H9 (cell line): ENCODE results near the gene CTNNA3. TPM values are rescaled to one million over a fixed set of nuclear protein-coding genes. Genes with fewer than 3 reads are reported as not detected.

Experiments used
- DNase-seq: peaks from one replicate; pipeline ENCODE4 v3.0.0-alpha.2; 2017
- H2AFZ ChIP-seq: one replicate; pipeline ENCODE4 v1.6.1; 2013; ENCODE audit warnings: mild to moderate bottlenecking, low read length, control low read depth, moderate library complexity
- H2AK5ac ChIP-seq: 2 replicates; pipeline ENCODE4 v1.6.1; 2013; ENCODE audit warnings: low read length, control low read depth, mixed read lengths; ENCODE audit not compliant: insufficient read length
- H2BK120ac ChIP-seq: one replicate; pipeline ENCODE4 v1.6.1; 2013; ENCODE audit warnings: low read depth, mild to moderate bottlenecking, low read length, control low read depth, inconsistent platforms; ENCODE audit not compliant: poor library complexity, severe bottlenecking
- H2BK12ac ChIP-seq: 2 replicates; pipeline ENCODE4 v1.6.1; 2013; ENCODE audit warnings: low read length, control low read depth, mixed read lengths, low read depth; ENCODE audit not compliant: insufficient read length
- H2BK15ac ChIP-seq: 2 replicates; pipeline ENCODE4 v1.6.1; 2013; ENCODE audit warnings: low read depth, low read length, control low read depth
- H2BK20ac ChIP-seq: one replicate; pipeline ENCODE4 v1.6.1; 2013; ENCODE audit warnings: low read depth, mild to moderate bottlenecking, low read length, control low read depth, inconsistent platforms; ENCODE audit not compliant: poor library complexity, severe bottlenecking
- H2BK5ac ChIP-seq: 2 replicates; pipeline ENCODE4 v1.6.1; 2013; ENCODE audit warnings: low read length, control low read depth, mixed read lengths; ENCODE audit not compliant: insufficient read length
- H3K14ac ChIP-seq: 2 replicates; pipeline ENCODE4 v1.6.1; 2013; ENCODE audit warnings: low read length, control low read depth; ENCODE audit not compliant: insufficient read depth
- H3K18ac ChIP-seq: 2 replicates; pipeline ENCODE4 v1.6.1; 2013; ENCODE audit warnings: low read depth, mild to moderate bottlenecking, mixed read lengths, low read length, control low read depth; ENCODE audit not compliant: insufficient read length
- H3K23ac ChIP-seq: 2 replicates; pipeline ENCODE4 v1.6.1; 2013; ENCODE audit warnings: low read length, control low read depth, mixed read lengths, low read depth; ENCODE audit not compliant: insufficient read length
- H3K23me2 ChIP-seq: 2 replicates; pipeline ENCODE4 v1.6.1; 2013; ENCODE audit warnings: low read depth, mild to moderate bottlenecking, mixed read lengths, low read length, control low read depth; ENCODE audit not compliant: insufficient read length, poor library complexity, severe bottlenecking
- H3K27ac ChIP-seq: 2 replicates; pipeline ENCODE4 v1.5.1; 2013; ENCODE audit warnings: low read length, control low read depth, mixed read lengths, low read depth; ENCODE audit not compliant: insufficient read length
- H3K27me3 ChIP-seq: 2 replicates; pipeline ENCODE4 v1.6.1; 2013; ENCODE audit warnings: low read length, control low read depth, inconsistent platforms; ENCODE audit not compliant: insufficient read depth
- H3K4ac ChIP-seq: 2 replicates; pipeline ENCODE4 v1.6.1; 2013; ENCODE audit warnings: low read depth, mild to moderate bottlenecking, control low read depth, inconsistent platforms, low read length, moderate library complexity
- H3K4me1 ChIP-seq: 2 replicates; pipeline ENCODE4 v1.6.1; 2013; ENCODE audit warnings: low read length, control low read depth, inconsistent platforms; ENCODE audit not compliant: insufficient read depth
- H3K4me2 ChIP-seq: 2 replicates; pipeline ENCODE4 v1.6.1; 2013; ENCODE audit warnings: low read length, control low read depth, mixed read lengths; ENCODE audit not compliant: insufficient read length, insufficient read depth
- H3K56ac ChIP-seq: 2 replicates; pipeline ENCODE4 v1.6.1; 2013; ENCODE audit warnings: low read depth, mild to moderate bottlenecking, mixed read lengths, low read length, control low read depth; ENCODE audit not compliant: insufficient read length
- H3K79me1 ChIP-seq: 2 replicates; pipeline ENCODE4 v1.6.1; 2013; ENCODE audit warnings: low read depth, mild to moderate bottlenecking, moderate library complexity, low read length, control low read depth, inconsistent platforms; ENCODE audit not compliant: insufficient read depth, poor library complexity, severe bottlenecking
- H3K79me2 ChIP-seq: 2 replicates; pipeline ENCODE4 v1.6.1; 2013; ENCODE audit warnings: low read length, control low read depth, inconsistent platforms; ENCODE audit not compliant: insufficient read depth
- H3K9ac ChIP-seq: 2 replicates; pipeline ENCODE4 v1.6.1; 2013; ENCODE audit warnings: low read length, control low read depth, mixed read lengths; ENCODE audit not compliant: insufficient read length; ENCODE audit errors: extremely low read depth
- H3K9me3 ChIP-seq: one replicate; pipeline ENCODE4 v1.6.1; 2013; ENCODE audit warnings: low read depth, low read length, inconsistent platforms; ENCODE audit not compliant: control insufficient read depth
- H3T11ph ChIP-seq: one replicate; pipeline ENCODE4 v1.6.1; 2013; ENCODE audit warnings: mild to moderate bottlenecking, low read length, control low read depth, inconsistent platforms
- H4K20me1 ChIP-seq: one replicate; pipeline ENCODE4 v1.6.1; 2013; ENCODE audit not compliant: control insufficient read depth, insufficient read length, insufficient read depth
- H4K5ac ChIP-seq: 2 replicates; pipeline ENCODE4 v1.6.1; 2013; ENCODE audit warnings: low read depth, mild to moderate bottlenecking, mixed read lengths, low read length, control low read depth; ENCODE audit not compliant: insufficient read length
- H4K8ac ChIP-seq: replicated peaks from 2 replicates; pipeline ENCODE4 v1.6.1; 2013; ENCODE audit warnings: low read length, control low read depth, mixed read lengths, low read depth; ENCODE audit not compliant: insufficient read length
- H4K91ac ChIP-seq: 2 replicates; pipeline ENCODE4 v1.6.1; 2013; ENCODE audit warnings: low read depth, mild to moderate bottlenecking, moderate library complexity, mixed read lengths, low read length, control low read depth; ENCODE audit not compliant: insufficient read length
- H3K27ac Mint-ChIP-seq, 3 experiments: 2 replicates in 2 of 3; 3 replicates in 1 of 3; pipeline ENCODE4 v1.8.0; 2020 to 2021; ENCODE audit warnings: mixed read lengths in 3 of 3, mild to moderate bottlenecking in 1 of 3, moderate library complexity in 1 of 3
- H3K27me3 Mint-ChIP-seq: 2 replicates; pipeline ENCODE4 v1.8.0; 2021; ENCODE audit warnings: low read depth, mild to moderate bottlenecking, moderate library complexity, mixed read lengths
- H3K36me3 Mint-ChIP-seq, 3 experiments: 2 replicates in 2 of 3; 3 replicates in 1 of 3; pipeline ENCODE4 v1.8.0; 2020 to 2021; ENCODE audit warnings: low read depth in 3 of 3, mixed read lengths in 3 of 3; ENCODE audit not compliant: insufficient read depth in 1 of 3
- H3K4me1 Mint-ChIP-seq, 2 experiments: 2 replicates each; pipeline ENCODE4 v1.8.0; 2020; ENCODE audit warnings: mixed read lengths in 2 of 2
- H3K4me3 Mint-ChIP-seq, 2 experiments: 2 replicates in 1 of 2; 3 replicates in 1 of 2; pipeline ENCODE4 v1.8.0; 2020 to 2021; ENCODE audit warnings: mild to moderate bottlenecking in 2 of 2, mixed read lengths in 2 of 2, moderate library complexity in 1 of 2
- H3K9me3 Mint-ChIP-seq, 2 experiments: 2 replicates in 1 of 2; 3 replicates in 1 of 2; pipeline ENCODE4 v1.8.0; 2020; ENCODE audit warnings: mild to moderate bottlenecking in 2 of 2, mixed read lengths in 2 of 2, moderate library complexity in 1 of 2
- CTCF ChIP-seq: fragments of 200-600 bp; sonication (generic); conservative IDR thresholded peaks from 3 replicates; pipeline ENCODE4 v1.8.0; 2021; ENCODE audit warnings: antibody characterized with exemption, mild to moderate bottlenecking
- WGBS: extraction: QIAGEN DNeasy Blood & Tissue Kit; methylation state at CpG from one replicate; pipeline ENCODE4 v1.1.7; 2013; ENCODE audit warnings: missing lambda C conversion rate, low lambda C conversion rate, mixed read lengths; ENCODE audit not compliant: insufficient read length; ENCODE audit errors: extremely low coverage; 5-methylcytosine and 5-hydroxymethylcytosine counted together
- total RNA-seq: library from RNA; stranded (reverse); gene quantifications from 2 replicates; pipeline ENCODE4 v1.2.1, GENCODE V29; 2021

Gene CTNNA3
- total RNA-seq, 1 experiment from 2014 or later, result 3.3 TPM

- Histone ChIP-seq H3K4ac (no peak overlapping the region), H3K27ac (no peak overlapping the region), H3T11ph (no peak overlapping the region), H3K79me1 (no peaks in the 10 kb centered on the region), H4K5ac (no peak overlapping the region), H4K8ac (no peak overlapping the region), H2AK5ac (no peak overlapping the region), H2BK15ac (no peak overlapping the region), H3K9me3 (no peaks in the 10 kb centered on the region), H2BK120ac (no peak overlapping the region), H4K20me1 (no peaks in the 10 kb centered on the region), H3K23me2 (peaks cover 10% of the 10 kb centered on the region), H2BK12ac (no peak overlapping the region), H3K4me1 (peaks cover 13% of the 10 kb centered on the region), H3K56ac (no peak overlapping the region), H4K91ac (no peak overlapping the region), H3K14ac (no peak overlapping the region), H3K18ac (no peak overlapping the region), H2AFZ (no peak overlapping the region), H3K79me2 (no peaks in the 10 kb centered on the region), H3K27me3 (peaks cover 2% of the 10 kb centered on the region; the same call in 1 of the 2 replicates), H2BK20ac (no peak overlapping the region), H3K4me2 (peak overlapping the region; percentile 90), H3K9ac (no peak overlapping the region), H3K23ac (no peak overlapping the region), H2BK5ac (no peak overlapping the region)
- H3K36me3 Mint-ChIP-seq, result no peaks in the 10 kb centered on the region
- H3K27ac Mint-ChIP-seq, result no peak overlapping the region
- H3K4me1 Mint-ChIP-seq, result peaks cover 58 to 65% of the 10 kb centered on the region in 2 experiments
- TF ChIP-seq CTCF, result no peak
- H3K27me3 Mint-ChIP-seq, result peaks cover 35% of the 10 kb centered on the region
- no peak for DNase-seq
- peak overlapping the region; percentile 5 to 80; a peak in 3 of 5 replicates for H3K4me3 Mint-ChIP-seq
- H3K9me3 Mint-ChIP-seq, result no peaks in the 10 kb centered on the region
- no CpG with 5 or more reads among the region's 11 CpGs for WGBS
Observed at GRCh38 chr10:66927251-66927935, 768.6 kb downstream of the CTNNA3 start.
